ENCODE results near the gene DHRS4. TPM values are rescaled to one million over a fixed set of nuclear protein-coding genes. Genes with fewer than 3 reads are reported as not detected.

DHRS4 gene
- total RNA-seq (23.4 TPM), polyA plus RNA-seq (ENCODE audit: insufficient read depth, low read depth, low replicate concordance) (247 TPM)
- long read RNA-seq, donor 1, transcript DHRS4-201 (8 exons, 1,443 nt), result major isoform, 8 of 12 reads
- long read RNA-seq, donor 1, partial matches to known transcripts, result 0 of 12 reads
- long read RNA-seq, donor 1, other reads (novel, unspliced or antisense), result 0 of 12 reads
- long read RNA-seq, donor 2, transcript DHRS4-201 (8 exons, 1,443 nt), result major isoform, 24 of 45 reads
- long read RNA-seq, donor 2, transcript DHRS4-203 (5 exons, 727 nt), result minor isoform, 10 of 45 reads
- long read RNA-seq, donor 2, partial matches to known transcripts, result 7 of 45 reads
- long read RNA-seq, donor 2, other reads (novel, unspliced or antisense), result 0 of 45 reads
- long read RNA-seq, donor 3, transcript DHRS4-203 (5 exons, 727 nt), result minor isoform, 18 of 61 reads
- long read RNA-seq, donor 3, transcript DHRS4-201 (8 exons, 1,443 nt), result major isoform, 32 of 61 reads
- long read RNA-seq, donor 3, partial matches to known transcripts, result 5 of 61 reads
- long read RNA-seq, donor 3, other reads (novel, unspliced or antisense), result 0 of 61 reads
- long read RNA-seq, donor 4, transcript DHRS4-201 (8 exons, 1,443 nt), result major isoform, 23 of 41 reads
- long read RNA-seq, donor 4, transcript DHRS4-203 (5 exons, 727 nt), result minor isoform, 16 of 41 reads
- long read RNA-seq, donor 4, partial matches to known transcripts, result 0 of 41 reads
- long read RNA-seq, donor 4, other reads (novel, unspliced or antisense), result 0 of 41 reads
- long read RNA-seq, donor 5, result 0 reads
- long read RNA-seq, donor 6, transcript DHRS4-203 (5 exons, 727 nt), result major isoform, 18 of 27 reads
- long read RNA-seq, donor 6, transcript DHRS4-201 (8 exons, 1,443 nt), result minor isoform, 8 of 27 reads
- long read RNA-seq, donor 6, partial matches to known transcripts, result 0 of 27 reads
- long read RNA-seq, donor 6, other reads (novel, unspliced or antisense), result 0 of 27 reads
- long read RNA-seq, donor 7, transcript DHRS4-203 (5 exons, 727 nt), result minor isoform, 5 of 33 reads
- long read RNA-seq, donor 7, transcript DHRS4-201 (8 exons, 1,443 nt), result major isoform, 16 of 33 reads
- long read RNA-seq, donor 7, partial matches to known transcripts, result 6 of 33 reads
- long read RNA-seq, donor 7, other reads (novel, unspliced or antisense), result 6 of 33 reads
- long read RNA-seq, donor 8, transcript DHRS4-203 (5 exons, 727 nt), result minor isoform, 6 of 17 reads
- long read RNA-seq, donor 8, transcript DHRS4-201 (8 exons, 1,443 nt), result major isoform, 10 of 17 reads
- long read RNA-seq, donor 8, partial matches to known transcripts, result 0 of 17 reads
- long read RNA-seq, donor 8, other reads (novel, unspliced or antisense), result 0 of 17 reads
- long read RNA-seq, donor 9, transcript DHRS4-203 (5 exons, 727 nt), result minor isoform, 5 of 11 reads
- long read RNA-seq, donor 9, transcript DHRS4-201 (8 exons, 1,443 nt), result major isoform, 6 of 11 reads
- long read RNA-seq, donor 9, partial matches to known transcripts, result 0 of 11 reads
- long read RNA-seq, donor 9, other reads (novel, unspliced or antisense), result 0 of 11 reads
- long read RNA-seq, donor 10, transcript DHRS4-201 (8 exons, 1,443 nt), result minor isoform, 10 of 47 reads
- long read RNA-seq, donor 10, transcript DHRS4-203 (5 exons, 727 nt), result major isoform, 19 of 47 reads
- long read RNA-seq, donor 10, partial matches to known transcripts, result 13 of 47 reads
- long read RNA-seq, donor 10, other reads (novel, unspliced or antisense), result 0 of 47 reads

DNA sequence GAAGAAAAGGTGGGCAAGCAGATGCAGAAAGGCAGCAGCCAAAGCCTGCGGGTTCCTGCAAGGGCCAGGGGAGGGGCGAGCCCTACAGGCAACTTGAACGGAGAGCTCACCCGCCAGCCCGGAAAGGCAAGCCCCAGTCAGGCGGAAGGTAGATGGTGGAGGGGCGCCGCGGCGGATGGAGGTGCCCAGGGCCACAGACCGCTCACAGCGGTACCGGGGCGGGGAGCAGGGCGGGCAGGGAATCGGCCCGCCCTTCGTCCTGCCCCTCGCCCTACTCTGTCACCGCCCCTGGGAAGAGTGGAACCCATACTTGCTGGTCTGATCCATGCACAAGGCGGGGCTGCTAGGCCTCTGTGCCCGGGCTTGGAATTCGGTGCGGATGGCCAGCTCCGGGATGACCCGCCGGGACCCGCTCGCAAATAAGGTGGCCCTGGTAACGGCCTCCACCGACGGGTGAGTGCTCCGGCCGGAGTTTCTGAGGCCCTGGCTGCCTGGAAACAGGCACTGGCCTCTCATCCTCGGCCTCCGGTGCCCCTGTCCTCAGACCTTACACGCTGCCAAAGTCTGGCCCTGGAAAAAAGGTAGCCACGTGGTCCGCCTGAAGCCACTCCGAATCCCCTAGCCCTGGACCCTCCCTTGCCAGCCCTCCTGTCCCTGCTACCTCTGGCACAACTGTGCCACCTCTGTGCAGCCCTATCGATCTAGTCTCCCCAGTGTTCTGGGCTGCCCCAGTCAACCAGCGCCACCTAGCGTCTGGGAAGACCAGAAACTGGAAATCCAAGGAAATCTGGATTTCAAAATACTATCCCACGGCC is at the start of gene DHRS4:
DHRS4 (plus strand) TSS at position 307 of the 815 bp plus-strand sequence; CDS start at position 326, 19 bp downstream.
- DNase-seq (peak; percentile 86 to 94 (median 92)), FAIRE-seq (no peak)
- Histone ChIP-seq H3K4me1 (ENCODE audit: control insufficient read depth in 2 of 3, insufficient read depth in 2 of 3, low read depth in 1 of 3, low read length in 3 of 3) (peaks cover 0 to 12% (median 4%) of the 10 kb centered on the region in 3 donors), H3K27me3 (ENCODE audit: control insufficient read depth, insufficient read depth, low read length) (no peaks in the 10 kb centered on the region), H3K9me3 (ENCODE audit: control insufficient read depth in 2 of 3, insufficient read depth in 1 of 3, low read length in 3 of 3) (no peaks in the 10 kb centered on the region), H3K9ac (ENCODE audit: low read length in 3 of 3) (peak within 1 kb of the TSS; percentile 57 to 92 (median 86)), H3K27ac (ENCODE audit: low read depth in 2 of 2, low read length in 2 of 2) (peak within 1 kb of the TSS; percentile 88 to 91), H3K36me3 (ENCODE audit: control insufficient read depth in 2 of 3, insufficient read depth in 3 of 3, low read length in 3 of 3) (no peaks in the 10 kb centered on the region), H3K4me3 (ENCODE audit: low read length in 3 of 3) (peak within 1 kb of the TSS; percentile 83 to 96 (median 92))
- intact Hi-C loops (cut with DNase I), result no loop called here
- TF ChIP-seq, protein P1, sequence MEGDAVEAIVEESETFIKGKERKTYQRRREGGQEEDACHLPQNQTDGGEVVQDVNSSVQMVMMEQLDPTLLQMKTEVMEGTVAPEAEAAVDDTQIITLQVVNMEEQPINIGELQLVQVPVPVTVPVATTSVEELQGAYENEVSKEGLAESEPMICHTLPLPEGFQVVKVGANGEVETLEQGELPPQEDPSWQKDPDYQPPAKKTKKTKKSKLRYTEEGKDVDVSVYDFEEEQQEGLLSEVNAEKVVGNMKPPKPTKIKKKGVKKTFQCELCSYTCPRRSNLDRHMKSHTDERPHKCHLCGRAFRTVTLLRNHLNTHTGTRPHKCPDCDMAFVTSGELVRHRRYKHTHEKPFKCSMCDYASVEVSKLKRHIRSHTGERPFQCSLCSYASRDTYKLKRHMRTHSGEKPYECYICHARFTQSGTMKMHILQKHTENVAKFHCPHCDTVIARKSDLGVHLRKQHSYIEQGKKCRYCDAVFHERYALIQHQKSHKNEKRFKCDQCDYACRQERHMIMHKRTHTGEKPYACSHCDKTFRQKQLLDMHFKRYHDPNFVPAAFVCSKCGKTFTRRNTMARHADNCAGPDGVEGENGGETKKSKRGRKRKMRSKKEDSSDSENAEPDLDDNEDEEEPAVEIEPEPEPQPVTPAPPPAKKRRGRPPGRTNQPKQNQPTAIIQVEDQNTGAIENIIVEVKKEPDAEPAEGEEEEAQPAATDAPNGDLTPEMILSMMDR (IDR thresholded peaks at IDR 0.05; ENCODE audit: borderline replicate concordance, extremely low read depth, insufficient read depth), result peak; percentile 79

DNA sequence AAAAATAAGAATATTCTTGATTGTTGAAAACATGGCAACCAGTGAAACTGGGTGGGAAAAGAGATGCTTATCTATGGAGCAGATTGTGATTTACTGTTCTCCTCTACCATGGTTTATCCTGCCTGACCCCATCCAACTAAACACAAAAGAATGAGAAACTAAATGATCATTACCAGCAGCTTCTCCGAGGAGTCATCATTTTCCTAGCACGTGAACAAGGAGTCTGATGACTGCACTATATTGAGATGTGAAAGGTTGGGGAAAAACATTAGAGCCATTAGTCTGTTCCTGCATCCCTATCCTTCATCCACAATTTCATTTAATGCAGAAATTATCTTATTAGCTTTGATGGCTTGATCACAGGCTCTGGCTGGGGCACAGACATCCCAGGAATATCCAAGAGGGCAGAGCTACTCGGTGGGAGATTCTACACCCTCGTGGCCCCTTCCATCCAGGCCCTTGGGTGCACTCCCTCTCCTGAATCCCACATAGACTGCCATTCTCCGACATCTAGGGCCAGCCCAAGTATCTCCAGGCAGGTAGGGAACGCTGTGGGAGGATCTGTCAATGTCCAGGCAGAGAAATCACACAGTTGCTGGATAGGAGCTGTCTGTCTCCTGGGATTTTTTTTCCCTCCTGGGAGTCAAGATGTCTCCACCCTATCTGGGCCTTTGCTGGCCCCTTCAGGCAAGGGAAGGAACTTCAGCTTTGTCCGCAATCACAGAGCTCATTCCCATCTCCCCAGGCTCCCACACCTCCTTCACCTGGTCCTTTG is 43.3 kb upstream of the DHRS4 start:
- TF ChIP-seq, protein P1 (IDR thresholded peaks at IDR 0.05; ENCODE audit: borderline replicate concordance, extremely low read depth, insufficient read depth), result peak; percentile 42

More for the DNA sequence above, 43.3 kb upstream of the DHRS4 start:
- Histone ChIP-seq H3K27ac (ENCODE audit: low read depth in 2 of 2, low read length in 2 of 2) (no peak overlapping the region), H3K9ac (ENCODE audit: low read length in 3 of 3) (no peak overlapping the region), H3K36me3 (ENCODE audit: control insufficient read depth in 2 of 3, insufficient read depth in 3 of 3, low read length in 3 of 3) (no peaks in the 10 kb centered on the region), H3K27me3 (ENCODE audit: control insufficient read depth, insufficient read depth, low read length) (no peaks in the 10 kb centered on the region), H3K9me3 (ENCODE audit: control insufficient read depth in 2 of 3, insufficient read depth in 1 of 3, low read length in 3 of 3) (no peaks in the 10 kb centered on the region), H3K4me1 (ENCODE audit: control insufficient read depth in 2 of 3, insufficient read depth in 2 of 3, low read depth in 1 of 3, low read length in 3 of 3) (no peaks in the 10 kb centered on the region), H3K4me3 (ENCODE audit: low read length in 3 of 3) (no peak overlapping the region)
- DNase-seq (peak in 4 of 5 donors; percentile 60 to 72 (median 65)), FAIRE-seq (no peak)
- intact Hi-C loops (cut with DNase I), result no loop called here
